NCI-H460 (cell line): ENCODE data around the gene RASD1. TPM values are rescaled to one million over a fixed set of nuclear protein-coding genes. Genes with fewer than 3 reads are reported as not detected.

Source experiments
- DNase-seq: peaks from one replicate; pipeline ENCODE4 v3.0.0-alpha.2; 2016; ENCODE audit warnings: low read depth; ENCODE audit errors: extremely low read depth
- total RNA-seq: library from RNA; depleted of rRNA; stranded (reverse); fragments of >200 nt; shearing (Covaris generic); gene quantifications from 2 replicates; pipeline ENCODE4 v1.2.3, GENCODE V29; 2014

The RASD1 gene
- total RNA-seq, 1 experiment from 2014 or later: 0.94 TPM

DNA sequence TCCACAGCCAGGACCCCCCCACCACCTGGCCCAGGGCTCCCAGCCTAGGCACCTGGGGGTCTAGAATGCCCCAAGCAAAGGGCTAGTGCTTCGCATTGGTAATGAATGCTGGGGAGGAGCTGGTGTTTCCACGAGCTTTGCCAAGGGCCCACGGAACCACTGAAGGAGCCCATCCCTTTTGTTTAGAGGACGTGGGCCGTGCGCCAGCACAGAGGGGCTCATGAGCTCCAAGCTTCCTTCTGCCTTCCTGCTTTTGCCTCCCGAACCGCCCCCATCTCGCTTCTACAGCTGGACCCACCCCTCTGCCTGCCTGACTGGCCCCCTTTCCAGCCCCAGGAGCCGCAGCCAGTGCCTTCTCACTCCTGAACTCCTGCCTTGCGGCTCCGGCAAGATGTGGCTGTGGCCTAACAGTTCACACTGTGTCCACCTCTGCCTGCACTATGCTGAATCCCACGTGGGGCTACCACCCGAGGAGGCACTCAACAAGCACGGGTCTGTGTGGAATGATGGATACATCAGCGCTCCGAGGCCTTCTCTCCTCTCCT lies 31.8 kb upstream of the RASD1 start:
- no peak for DNase-seq

DNA sequence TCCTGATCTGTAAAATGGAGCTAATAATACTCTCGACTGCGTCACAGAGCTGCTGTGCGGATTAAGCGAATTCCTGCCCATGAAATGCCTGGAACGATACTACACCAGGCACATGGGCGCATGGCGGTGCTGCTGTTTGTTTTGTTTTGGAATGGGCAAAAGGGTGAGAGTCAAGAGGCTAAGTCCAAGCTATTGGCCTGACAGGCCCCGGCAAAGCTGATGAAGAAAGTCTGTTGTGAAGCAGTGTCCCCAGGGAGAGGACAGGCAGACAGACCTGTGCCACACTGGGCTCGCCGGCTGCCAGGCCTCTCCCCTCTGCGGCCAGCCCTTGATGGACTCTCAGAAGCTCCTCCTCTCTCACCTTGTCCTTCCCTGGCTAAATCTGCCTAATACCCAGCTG lies 31.3 kb upstream of the RASD1 start:
- DNase-seq: no peak

DNA sequence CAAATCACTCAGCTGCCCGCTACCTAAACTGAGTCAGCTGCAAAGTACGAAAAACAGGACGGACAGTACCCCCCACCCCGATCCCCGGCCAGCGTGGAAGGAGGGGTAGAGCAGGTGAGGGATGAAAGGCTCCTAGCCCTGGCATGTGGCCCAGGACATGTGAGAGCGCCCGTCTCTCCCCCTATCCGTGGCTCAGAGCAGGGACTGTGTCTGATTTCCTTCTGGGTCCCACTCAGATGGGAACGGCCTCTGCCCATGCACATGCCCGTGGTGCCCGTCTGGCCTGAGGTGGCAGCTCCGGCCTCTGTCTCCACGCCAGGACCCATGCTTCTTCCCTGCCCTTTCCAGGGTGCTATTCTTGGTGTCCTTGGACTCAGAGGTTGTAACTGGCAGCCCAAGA lies 30.2 kb upstream of the RASD1 start:
- DNase-seq: no peak

DNA sequence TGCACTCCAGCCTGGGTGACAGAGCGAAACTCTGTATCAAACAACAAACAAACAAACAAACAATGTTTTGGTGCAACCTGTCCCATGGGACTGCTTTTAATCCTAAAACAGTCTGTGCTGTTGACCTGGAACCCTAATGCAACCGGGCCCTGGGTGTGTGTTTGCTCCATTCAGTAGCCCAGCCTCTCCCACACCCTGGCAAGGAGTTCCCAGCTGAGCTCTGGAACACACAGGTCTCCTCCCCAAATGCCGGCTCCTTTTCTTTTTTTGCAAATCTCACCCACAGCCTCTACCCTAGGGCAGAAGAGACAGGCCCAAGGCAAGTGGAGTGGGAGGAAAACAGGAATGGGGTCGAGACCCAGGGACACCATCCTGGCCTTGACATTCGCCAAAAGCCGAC lies 29.8 kb upstream of the RASD1 start:
- DNase-seq: no peak

DNA sequence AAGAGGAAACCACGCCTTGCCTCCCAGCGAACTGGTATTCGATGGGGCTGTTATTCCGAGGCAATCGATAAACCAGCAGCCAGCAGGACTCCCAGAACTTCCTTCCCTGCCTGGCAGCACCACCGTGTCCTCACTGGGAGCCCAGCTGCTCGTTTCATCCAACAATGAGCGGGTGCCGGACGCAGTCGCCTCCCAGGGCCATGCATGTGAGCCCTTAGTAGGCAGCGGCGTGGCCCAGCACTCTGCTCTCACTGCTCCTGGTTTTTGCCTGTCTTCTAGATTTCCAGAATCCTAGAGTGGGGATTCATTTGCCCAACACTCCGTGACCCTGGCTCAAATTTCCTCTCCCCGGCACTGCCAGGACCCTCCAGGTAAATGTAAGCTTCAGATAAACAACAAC lies 29.1 kb upstream of the RASD1 start:
- no peak for DNase-seq

DNA sequence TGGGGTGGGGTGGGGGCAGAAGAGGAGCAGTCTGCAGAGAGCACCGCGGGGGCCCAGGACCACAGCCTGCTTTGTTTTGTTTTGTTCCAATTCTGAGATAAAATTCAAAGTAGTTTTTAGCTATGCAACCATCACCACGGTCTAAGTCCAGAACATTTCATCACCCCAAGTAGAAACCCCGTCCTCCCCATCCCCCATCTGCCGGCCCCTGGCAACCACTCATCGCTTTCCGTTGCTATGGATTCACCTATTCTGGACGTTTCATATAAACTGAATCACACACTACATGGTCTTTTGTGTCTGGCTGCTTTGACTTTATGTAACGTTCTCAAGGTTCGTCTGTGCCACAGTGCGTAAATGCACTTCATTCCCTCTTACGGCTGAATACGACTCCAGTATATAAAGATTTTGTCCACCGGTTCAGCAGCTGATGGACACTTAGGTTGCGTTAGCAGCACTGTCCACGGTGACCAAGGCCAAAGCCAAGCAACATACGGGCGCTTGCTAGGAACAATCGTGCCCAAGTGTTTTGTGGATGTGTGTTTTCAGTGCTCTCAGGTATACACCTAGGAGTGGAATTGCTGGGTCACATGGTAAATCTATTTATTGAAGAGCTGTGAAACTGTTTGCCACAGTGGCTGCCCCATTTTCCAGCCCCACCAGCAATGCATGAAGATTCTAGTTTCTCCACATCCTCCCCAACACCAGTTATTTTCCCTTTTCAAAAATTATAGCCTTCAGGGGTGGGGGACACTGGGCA lies 27.7 kb upstream of the RASD1 start:
- no peak for DNase-seq

DNA sequence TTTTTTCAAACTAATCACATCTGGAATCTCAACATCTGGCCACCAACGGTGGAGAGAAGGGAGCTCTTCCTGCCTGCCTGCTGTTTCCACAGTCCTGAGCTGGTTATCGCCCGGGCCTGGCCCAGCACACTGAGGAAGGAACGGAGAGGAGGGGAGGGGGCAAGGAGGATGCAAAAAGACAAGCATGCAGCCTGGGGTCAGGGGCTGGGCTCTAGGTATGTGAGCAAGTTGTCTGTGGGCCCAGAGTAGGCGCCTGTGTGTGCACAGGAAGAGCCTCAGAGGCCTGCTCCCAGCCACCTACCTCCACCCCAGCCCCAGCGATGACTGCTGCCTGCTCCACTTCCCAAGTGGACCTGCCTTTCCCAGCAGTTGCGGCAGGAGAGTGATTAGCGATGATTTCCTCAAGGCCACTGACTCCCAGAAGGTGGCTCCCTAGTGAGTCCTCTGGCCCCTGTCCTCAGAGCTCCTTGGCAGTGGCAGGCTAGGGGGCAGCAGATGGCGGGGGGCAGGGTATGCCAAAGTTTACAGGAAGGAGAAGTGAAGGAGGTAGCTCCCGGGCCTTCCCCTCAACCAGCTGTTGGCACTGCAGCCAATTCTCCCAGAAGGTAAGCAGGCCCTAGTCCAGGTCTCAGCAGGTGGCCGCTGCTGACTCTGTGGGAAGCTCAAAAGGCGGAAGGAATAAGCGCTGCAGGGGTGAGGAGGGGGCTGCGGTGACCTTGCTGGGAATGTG lies 27.0 kb upstream of the RASD1 start:
- DNase-seq: no peak

DNA sequence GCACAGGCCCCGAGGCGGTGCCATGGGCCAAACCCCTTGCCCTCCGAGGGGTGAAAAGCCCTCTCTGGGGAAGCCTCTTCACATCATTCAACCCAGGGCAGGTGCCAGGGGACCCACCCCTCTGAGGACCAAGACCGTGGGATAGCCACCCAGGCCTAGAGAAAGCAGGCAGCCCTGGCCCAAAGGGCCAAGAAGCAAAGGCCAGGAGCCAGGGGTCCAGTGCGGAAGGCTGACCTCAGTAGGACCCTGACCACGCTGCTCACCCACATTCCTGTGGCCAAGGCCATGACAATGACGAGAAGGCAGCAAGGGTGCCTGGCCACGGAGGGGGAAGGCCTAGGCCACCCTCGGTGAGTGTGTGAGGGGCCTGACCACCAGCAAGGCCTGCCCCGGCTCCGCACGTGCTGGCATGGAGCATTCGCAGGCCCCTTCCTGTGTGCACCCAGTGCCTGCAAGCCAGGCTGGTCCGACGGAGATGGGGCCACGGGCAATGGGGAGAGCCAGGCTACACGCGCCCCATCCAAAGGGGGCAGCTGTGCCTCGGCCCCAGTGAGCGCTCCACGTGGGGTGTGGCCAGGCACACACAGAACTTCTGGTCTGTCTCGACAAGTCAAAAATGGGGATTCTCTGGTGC lies 24.5 kb upstream of the RASD1 start:
- no peak for DNase-seq

DNA sequence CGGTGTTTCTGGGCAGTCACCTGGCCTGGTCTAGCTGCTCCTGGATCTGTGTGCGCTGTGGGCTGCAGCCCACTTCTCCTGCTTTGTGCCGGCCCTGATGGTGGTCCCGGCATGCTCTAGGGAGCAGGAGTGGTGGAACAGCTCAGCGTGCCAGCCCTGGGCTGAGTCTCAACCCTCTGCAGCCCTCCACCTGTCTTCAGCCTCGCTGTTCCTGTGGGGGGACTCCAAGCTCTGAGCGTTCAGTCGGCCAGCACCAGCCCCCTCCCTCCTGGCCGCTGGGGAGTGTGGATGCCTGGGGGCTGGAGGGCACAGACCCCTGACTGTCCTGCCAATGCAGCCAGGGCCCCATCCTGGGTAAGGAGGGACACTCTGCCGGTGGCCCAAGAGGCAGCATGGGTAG lies 23.7 kb upstream of the RASD1 start:
- no peak for DNase-seq

DNA sequence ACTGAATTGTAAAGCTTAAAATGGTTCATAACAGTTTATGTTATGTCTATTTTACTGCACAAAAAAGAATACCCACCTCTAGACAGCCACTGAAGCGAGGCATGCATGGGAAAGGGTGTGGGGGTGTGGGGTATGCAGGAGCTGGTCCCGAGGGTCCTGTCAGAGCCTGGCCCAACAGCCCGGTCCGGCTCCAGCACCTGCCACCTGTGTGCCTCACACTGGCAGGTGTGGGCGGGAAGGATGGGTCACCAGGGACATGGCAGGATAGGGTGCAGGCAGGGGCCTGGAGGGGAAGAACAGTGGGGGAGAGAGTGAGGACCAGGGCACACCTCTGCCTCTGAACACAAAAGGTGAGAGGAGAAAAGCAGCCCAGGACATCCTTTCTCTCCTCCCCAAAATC lies 22.8 kb upstream of the RASD1 start:
- DNase-seq: no peak

DNA sequence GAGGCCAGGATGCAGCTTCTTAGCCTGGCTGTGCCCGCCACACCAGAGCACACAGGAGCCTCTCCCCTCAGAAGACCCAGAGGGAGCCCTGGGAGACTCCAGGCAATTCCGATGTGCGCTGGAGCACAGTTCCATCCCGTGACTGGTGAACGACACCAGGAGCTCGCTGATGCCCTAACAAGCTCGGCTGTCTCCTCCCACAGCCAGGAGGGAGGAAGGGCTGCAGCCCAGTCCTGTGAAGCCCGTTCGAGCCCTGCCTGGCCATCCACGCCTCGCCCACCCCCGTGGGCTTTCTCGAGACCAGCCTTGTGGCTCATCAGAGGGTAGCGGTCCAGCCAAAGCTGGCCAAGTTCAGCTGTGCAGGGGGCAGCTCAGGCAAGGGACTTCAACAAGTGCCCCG lies 21.8 kb upstream of the RASD1 start:
- DNase-seq: no peak

DNA sequence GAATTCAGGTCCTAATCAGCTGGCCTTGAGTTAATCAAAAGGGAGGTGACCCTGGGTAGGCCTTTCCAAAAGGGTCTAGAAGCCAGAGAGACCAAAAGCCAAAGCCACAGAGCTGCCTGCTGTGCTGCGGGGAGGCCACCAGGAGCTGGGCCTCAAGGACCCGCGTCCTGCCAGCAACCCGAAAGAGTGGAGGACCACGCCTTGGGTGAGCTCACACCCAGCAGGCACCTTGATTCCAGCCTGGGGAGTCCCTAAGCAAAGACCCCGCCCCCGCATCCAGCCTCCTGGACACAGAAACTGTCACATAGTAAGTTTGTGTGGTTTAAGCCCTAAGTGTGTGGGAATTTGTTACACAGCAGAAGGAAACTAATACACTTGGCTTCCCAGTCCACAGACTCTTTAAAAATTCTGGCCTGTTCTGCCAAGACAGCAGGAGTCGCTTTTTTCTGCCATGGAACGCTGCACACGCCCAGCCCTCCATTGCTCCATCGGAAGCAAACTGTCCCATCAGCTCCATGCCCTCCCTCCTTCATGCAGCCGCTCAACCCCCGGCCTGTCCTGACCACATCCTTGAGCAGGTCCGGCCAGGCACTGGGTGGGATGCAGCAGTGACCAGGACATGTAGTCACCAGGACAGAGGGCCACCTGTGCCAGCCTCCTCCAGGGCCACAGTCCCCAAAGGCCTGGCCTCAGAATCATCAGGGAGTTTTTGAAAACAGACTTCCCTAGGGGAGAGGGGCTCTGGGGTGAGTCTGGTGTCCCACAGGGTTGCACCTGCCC lies 20.9 kb upstream of the RASD1 start:
- no peak for DNase-seq

DNA sequence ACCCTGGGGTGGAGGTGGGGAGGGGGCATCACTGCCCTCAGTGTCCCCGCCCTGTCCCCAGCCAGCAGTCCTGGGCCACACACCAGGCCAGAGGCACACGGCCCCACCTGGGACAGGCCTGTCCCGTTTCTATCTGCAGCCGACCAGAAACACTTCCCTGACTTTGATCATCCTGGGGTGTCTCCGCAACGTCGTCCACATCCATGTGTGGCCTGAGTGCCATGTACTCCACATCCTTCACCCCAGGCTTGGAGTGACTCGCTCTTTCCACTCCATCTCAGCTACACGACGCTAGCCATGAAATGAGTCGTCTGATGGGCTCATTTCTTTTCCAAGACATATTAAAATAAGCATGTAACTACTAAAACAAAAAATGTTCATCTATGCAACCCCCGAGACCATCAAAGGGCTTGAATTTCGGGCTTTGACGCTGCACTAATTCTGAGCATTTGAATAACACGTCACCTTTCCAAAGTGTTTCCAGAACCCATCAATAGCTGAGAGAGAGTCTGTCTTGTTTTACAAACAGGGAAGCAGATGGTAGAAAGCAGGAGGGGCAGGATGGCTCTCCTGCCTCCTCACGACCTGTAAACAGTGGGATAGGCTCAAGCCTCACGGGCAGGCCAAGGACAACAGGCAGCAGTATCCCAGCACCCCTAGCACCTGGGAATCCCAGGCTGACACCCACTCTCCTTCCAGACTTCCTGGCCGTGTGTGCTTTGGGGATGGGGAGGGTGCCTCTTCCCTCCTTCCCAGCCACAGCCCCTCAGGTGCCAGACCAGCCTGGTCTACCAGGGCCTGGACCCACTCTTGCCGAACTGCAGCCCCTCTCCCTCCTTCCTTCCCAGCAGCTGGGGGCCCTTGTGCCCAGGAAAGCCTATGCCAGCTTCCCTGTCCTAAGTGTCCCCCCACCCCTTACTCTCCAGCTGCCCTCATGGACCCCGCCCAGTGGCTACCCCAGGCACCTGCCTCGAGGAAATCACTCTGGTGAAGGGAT lies 20.0 kb upstream of the RASD1 start:
- DNase-seq: no peak

DNA sequence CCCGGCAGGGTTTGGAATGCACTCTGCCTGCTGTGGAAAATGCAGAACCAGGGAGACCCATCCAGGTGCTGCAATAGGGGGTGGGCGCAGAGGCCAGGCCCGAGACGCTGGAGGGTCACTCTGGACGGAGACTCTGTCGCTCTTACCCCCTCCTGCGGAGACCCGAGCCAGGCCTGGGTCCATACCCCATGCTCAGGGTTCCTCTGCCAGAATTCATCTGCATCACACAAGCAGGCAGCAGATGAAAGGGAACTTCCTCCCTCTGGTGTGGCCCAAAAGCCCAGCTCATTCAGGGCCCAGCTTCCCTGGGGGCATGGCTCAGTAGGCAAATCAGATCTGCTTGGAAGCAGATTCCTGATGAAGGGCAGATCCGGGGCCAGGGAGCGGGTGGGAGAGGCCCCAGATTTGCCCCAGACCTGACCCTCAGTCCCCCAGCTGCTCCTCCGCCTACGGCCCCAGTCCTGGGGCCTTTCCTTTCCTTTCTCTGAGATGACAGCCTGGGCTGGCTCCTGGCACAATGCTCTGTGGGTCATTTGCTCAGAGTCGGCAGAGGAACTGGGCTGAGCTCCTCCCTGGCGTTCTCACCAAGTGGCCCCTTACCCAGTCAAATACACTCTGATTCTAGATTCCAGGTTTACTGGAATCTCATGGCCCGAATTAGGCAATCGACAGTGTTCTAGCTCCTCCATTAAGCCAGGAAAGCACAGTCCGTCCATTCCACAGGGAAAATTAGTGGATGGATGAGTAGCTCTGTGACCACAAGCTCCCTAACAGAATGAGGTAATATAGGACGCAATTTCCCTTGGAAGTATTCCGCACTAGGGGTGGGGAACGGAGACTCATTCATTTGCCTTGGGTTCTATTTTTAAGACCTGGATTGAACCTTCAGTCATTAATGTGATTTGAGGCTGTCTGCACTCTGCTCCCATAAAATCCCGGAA lies 19.1 kb upstream of the RASD1 start:
- DNase-seq: no peak

DNA sequence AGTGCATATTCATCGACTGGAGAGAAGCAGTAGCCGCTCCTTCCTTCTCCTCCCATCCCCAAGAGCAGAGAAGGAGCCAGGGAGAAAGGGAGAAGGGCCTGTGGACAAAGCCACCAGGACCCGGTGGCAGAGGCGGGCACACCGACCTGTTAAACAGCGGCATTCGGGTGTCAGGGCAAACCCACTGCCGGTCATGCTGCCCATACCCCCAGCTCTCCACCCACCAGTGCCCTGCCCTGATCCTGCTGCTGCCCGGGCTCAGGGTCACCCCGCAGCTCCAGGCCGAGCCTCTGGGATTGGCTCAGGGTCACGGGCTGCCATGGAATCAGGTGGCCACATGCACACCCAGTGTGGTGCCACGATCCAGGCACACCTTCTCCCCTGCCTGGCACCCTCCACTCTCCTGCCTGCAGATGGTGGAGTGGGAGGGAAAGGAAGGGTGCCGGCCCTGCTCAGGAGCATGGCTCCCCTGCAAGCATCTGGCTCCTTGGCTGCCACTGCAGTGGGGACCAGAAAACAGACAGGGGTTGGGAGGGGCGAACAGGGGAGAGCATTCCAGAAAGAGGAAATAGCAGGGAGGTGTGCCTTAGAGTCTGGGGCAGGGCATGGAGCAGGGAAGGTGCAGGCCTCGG lies 18.3 kb upstream of the RASD1 start:
- no peak for DNase-seq

DNA sequence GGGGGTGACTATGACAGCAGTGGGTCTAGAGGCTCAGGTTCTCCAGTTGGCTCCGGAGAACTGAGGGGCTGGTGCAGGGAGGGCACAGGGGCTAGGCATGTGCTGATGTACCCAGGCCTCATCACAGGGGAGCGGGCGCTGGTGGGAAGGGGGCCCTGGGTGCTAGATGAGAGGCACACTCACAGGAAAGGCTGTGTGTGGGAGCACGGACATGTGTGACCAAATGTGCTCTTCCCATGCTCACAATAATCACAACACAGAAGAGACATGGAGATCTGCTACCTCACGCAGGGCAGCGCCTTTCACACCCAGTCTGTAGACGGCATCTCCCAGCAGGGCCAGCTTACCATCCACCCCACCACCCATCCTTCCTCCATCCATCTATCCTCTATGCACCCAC lies 17.4 kb upstream of the RASD1 start:
- no peak for DNase-seq

DNA sequence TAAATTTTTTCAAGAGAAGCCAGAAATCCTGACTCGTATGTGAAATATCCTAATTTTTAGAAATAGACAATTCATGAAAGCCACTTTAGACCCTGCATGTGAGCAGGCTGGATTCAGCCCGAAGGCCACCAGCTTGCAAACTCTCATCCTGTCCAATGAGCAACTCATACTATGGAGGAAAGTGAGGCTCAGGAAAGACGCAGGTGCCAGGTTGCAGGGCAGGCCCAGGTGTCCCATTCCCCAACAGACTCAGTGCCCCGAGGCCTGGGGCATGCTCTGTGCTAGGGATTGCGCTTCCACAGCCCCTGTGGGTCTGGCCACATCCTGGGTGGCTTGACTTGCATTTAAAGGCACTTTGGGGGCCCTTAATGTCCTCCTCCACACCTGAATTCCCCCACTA lies 16.7 kb upstream of the RASD1 start:
- DNase-seq: no peak
